Endothelial cell of umbilical vein (primary cell): ENCODE results near the gene HTN3.

Source experiments
- CTCF ChIP-seq, 2 donors: IDR thresholded peaks; 1 replicate in 1 of 2; 2 replicates in 1 of 2; pipeline ENCODE4 v1.5.1; 2011; ENCODE audit warnings: low read length in 2 of 2, mild to moderate bottlenecking in 2 of 2, moderate library complexity in 2 of 2, control low read depth in 1 of 2, inconsistent platforms in 1 of 2, low read depth in 1 of 2; ENCODE audit not compliant: insufficient read depth in 1 of 2; ENCODE audit errors: extremely low read depth in 1 of 2
- EZH2 ChIP-seq: IDR thresholded peaks from 2 replicates; pipeline ENCODE4 v1.6.1; 2012; ENCODE audit warnings: borderline replicate concordance, low read depth, mild to moderate bottlenecking, moderate library complexity, low read length, inconsistent platforms; ENCODE audit not compliant: severe bottlenecking
- FOS ChIP-seq: IDR thresholded peaks from 2 replicates; pipeline ENCODE4 v1.6.1; 2011; ENCODE audit warnings: mild to moderate bottlenecking, low read length, moderate library complexity, borderline replicate concordance; ENCODE audit not compliant: insufficient read depth
- JUN ChIP-seq: IDR thresholded peaks from 2 replicates; pipeline ENCODE4 v1.6.1; 2011; ENCODE audit warnings: borderline replicate concordance, low read depth; ENCODE audit not compliant: insufficient read length, insufficient read depth
- MAX ChIP-seq: IDR thresholded peaks from 2 replicates; pipeline ENCODE4 v1.6.1; 2011; ENCODE audit not compliant: insufficient read depth, insufficient read length
- MYC ChIP-seq: IDR thresholded peaks from one replicate; pipeline ENCODE4 v1.6.1; 2011; ENCODE audit warnings: mild to moderate bottlenecking, low read depth, low read length
- POLR2A ChIP-seq: IDR thresholded peaks from 2 replicates; pipeline ENCODE4 v1.6.1; 2012; ENCODE audit warnings: low read depth, mild to moderate bottlenecking, control low read depth, low read length
- POLR2AphosphoS5 ChIP-seq: IDR thresholded peaks from 2 replicates; pipeline ENCODE4 v1.6.1; 2012; ENCODE audit warnings: low read depth, mild to moderate bottlenecking, control low read depth, low read length, moderate library complexity; ENCODE audit not compliant: insufficient read depth

- no peak for TF ChIP-seq CTCF (IDR thresholded peaks at IDR 0.05; ENCODE audit: extremely low read depth in 1 of 2, insufficient read depth in 1 of 2, low read depth in 1 of 2, low read length in 2 of 2)
- no peak for TF ChIP-seq POLR2AphosphoS5
- TF ChIP-seq POLR2A: no peak
- no peak for TF ChIP-seq EZH2
- no peak for TF ChIP-seq MAX
- no peak for TF ChIP-seq FOS
- no peak for TF ChIP-seq JUN
- no peak for TF ChIP-seq MYC
Measured at GRCh38 chr4:70002507-70002906, 25.8 kb upstream of the HTN3 start.
